ENCODE data around the gene CELSR3. TPM values are rescaled to one million over a fixed set of nuclear protein-coding genes. Genes with fewer than 3 reads are reported as not detected.

The CELSR3 gene
- polyA plus RNA-seq, 1 experiment: 0.55 TPM

DNA sequence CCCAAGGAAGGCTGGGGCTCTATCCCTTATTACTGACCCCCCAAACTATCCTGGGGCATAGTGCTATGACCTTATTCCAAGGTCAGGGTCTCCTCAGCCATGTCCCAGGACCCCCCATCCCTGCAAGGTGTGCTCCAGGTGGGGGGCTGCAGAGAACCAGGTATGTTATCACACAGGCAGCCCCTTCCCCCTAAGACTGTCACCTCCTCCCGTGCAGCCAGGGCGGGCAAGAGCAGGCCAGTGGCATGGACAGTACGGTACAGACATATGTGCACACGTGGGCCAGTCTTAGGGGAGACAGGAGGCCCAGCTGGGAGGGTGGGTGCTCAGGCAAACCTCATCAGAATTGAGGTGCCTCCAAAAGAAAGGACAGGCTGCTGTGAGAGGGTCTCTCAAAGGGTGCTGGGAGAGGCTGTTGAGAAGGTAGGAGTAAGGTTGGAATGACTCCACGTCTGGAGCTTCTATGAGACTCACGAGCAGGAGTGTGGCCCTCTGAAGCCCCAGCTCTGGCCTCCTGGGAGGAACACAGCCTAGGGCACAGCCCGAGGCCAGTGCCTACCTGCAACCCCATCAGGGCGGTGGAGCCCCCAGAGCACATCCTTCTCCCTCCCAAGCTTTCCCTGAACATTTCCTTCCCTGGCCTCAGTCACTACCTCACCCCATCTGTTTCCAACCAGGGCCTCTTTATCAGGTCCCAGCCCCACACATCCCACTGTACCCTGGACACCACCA is 65.8 kb downstream of the CELSR3 start:
- no peaks in the 10 kb centered on the region for H3K27me3 ChIP-seq (ENCODE audit: control insufficient read depth, insufficient read depth, low read length)
- CTCF ChIA-PET: interaction anchor here (1.3 kb wide), 1 partner anchor 38 kb away, joined by 4 read pairs; no protein-coding TSS in a partner anchor
- H3K4me3 ChIP-seq (ENCODE audit: low read depth, low read length): no peak overlapping the region
- no peaks in the 10 kb centered on the region; the same call in 1 of the 2 replicates for H3K9me3 ChIP-seq (ENCODE audit: control insufficient read depth, insufficient read depth, low read length)
- POLR2A ChIA-PET: interaction anchor here (1.8 to 2.1 kb wide), 2 partner anchors 36 to 39 kb away, joined by 6 to 10 read pairs; partner anchors contain the start of gene SLC26A6
- no peak for DNase-seq (ENCODE audit: low read depth, low spot score)
- TF ChIP-seq CTCF (IDR thresholded peaks at IDR 0.05; ENCODE audit: low read depth, low read length): no peak
- H3K27ac ChIP-seq (ENCODE audit: low read depth, low read length): peak overlapping the region; percentile 99

- CTCF ChIA-PET: no interaction called here
- no peak for TF ChIP-seq CTCF (IDR thresholded peaks at IDR 0.05; ENCODE audit: low read depth, low read length)
- no peak for DNase-seq (ENCODE audit: low read depth, low spot score)
- Histone ChIP-seq H3K9me3 (ENCODE audit: control insufficient read depth, insufficient read depth, low read length) (no peaks in the 10 kb centered on the region; the same call in 1 of the 2 replicates), H3K27ac (ENCODE audit: low read depth, low read length) (peak overlapping the region; percentile 99), H3K27me3 (ENCODE audit: control insufficient read depth, insufficient read depth, low read length) (no peaks in the 10 kb centered on the region), H3K4me3 (ENCODE audit: low read depth, low read length) (no peak overlapping the region)
- POLR2A ChIA-PET: interaction anchor here (1.8 kb wide), 1 partner anchor 39 kb away, joined by 10 read pairs; the partner anchor contains the start of gene SLC26A6
Observed at GRCh38 chr3:48596157-48596556, 66.5 kb downstream of the CELSR3 start.

DNA sequence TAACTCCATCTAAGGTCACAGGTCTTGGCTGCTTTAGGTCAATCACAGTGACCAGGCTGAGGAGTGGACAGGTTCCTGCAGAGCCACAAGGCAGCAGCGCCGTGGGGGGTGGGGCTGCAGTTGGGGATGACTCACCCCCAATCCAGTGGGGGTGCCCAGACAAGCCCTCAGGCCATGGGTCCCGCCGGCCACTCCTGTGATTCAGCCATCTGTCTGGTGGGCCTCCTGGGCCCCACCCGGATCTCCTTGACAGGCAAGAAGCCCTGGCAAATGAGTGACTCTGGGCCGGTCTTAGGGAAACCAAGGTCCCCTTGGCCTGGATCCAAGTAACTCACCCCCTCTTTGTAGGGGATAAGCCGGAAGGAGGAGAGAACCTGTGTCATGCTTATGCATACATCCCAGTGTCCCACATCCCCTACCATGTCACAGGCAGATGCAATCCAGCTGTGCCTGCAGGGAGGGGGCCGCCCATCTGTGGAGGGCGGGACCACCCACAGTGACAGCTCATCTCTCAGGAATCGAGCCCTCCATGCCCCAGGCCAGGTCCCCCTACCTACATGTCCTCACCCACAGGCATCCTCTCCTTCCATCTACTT is 67.1 kb downstream of the CELSR3 start:
- ChIA-PET CTCF (no interaction called here), POLR2A (interaction anchor here (1.8 kb wide), 1 partner anchor 40 kb away, joined by 10 read pairs; the partner anchor contains the start of gene SLC26A6)
- Histone ChIP-seq H3K27me3 (ENCODE audit: control insufficient read depth, insufficient read depth, low read length) (no peaks in the 10 kb centered on the region), H3K9me3 (ENCODE audit: control insufficient read depth, insufficient read depth, low read length) (no peaks in the 10 kb centered on the region; the same call in 1 of the 2 replicates), H3K27ac (ENCODE audit: low read depth, low read length) (peak overlapping the region; percentile 99), H3K4me3 (ENCODE audit: low read depth, low read length) (peak overlapping the region; percentile 65)
- TF ChIP-seq CTCF (IDR thresholded peaks at IDR 0.05; ENCODE audit: low read depth, low read length): no peak
- peak; percentile 48 for DNase-seq (ENCODE audit: low read depth, low spot score)

DNA sequence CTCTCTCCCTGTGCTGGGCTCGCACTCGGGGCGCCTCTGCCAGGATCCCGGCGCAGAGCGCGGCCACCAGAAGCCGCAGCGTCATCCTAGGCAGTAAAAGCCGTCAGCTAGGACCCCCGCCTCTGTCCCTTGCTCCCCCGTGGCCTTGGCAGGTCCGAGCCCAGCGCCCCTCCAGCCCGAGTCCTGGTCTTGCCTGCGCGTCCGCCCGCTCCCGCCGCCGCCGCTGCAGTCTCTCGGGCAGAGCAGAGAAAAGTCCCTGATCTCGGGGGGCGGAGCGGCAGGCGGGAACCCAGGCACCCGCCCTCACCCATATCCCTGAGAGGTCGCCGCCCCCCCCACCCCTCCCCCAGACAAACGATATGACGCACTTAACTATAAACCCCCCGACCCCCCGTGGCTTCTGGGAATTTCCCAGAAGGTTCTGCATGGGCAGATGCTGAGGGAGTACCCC is 67.6 kb downstream of the CELSR3 start, which contains the start of gene COL7A1:
COL7A1 (minus strand) TSS at position 255 of the 451 bp plus-strand sequence; CDS start at position 85, 170 bp downstream.
- no peaks in the 10 kb centered on the region for H3K27me3 ChIP-seq (ENCODE audit: control insufficient read depth, insufficient read depth, low read length)
- H3K27ac ChIP-seq (ENCODE audit: low read depth, low read length): peak within 1 kb of the TSS; percentile 99
- no peak for DNase-seq (ENCODE audit: low read depth, low spot score)
- no peak for TF ChIP-seq CTCF (IDR thresholded peaks at IDR 0.05; ENCODE audit: low read depth, low read length)
- no peaks in the 10 kb centered on the region; the same call in 1 of the 2 replicates for H3K9me3 ChIP-seq (ENCODE audit: control insufficient read depth, insufficient read depth, low read length)
- POLR2A ChIA-PET: no interaction called here
- CTCF ChIA-PET: no interaction called here
- H3K4me3 ChIP-seq (ENCODE audit: low read depth, low read length): peak within 1 kb of the TSS; percentile 65
